Measurements from ENCODE around the gene MICOS13.

MICOS13 gene

DNA sequence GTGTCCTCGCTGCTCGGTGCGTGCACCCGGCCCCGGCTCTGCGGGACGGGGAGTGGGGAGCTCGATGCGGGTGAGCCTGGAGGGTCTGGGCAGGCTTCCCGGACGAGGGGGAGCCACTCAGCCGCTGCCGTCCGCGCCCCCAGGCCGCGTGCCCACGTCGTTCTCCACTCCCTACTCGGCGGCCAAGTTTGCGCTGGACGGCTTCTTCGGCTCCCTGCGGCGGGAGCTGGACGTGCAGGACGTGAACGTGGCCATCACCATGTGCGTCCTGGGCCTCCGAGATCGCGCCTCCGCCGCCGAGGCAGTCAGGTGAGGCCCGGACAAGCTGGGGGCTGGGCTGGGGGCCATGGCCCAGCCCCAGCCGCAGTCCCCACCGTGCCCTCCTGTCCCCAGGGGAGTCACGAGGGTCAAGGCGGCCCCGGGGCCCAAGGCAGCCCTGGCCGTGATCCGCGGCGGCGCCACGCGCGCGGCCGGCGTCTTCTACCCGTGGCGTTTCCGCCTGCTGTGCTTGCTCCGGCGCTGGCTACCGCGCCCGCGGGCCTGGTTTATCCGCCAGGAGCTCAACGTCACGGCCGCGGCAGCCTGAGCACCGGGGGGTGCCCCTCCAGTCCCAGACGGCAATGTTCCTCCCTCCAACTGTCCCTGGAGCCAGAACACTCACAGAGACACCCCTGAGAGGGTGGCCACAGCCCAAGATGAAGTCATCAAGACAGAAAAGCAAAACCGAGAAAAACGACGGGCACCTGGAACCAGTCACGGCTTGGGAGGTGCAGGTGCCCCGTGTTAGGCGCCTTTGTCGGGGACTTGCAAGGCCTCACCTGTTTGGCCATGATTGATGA, 7.3 kb upstream of the MICOS13 start:
- peak overlapping the region; percentile 67 for H3K27ac ChIP-seq
- no peak for TF ChIP-seq ZFX (IDR thresholded peaks at IDR 0.05)
- TF ChIP-seq, protein P1, sequence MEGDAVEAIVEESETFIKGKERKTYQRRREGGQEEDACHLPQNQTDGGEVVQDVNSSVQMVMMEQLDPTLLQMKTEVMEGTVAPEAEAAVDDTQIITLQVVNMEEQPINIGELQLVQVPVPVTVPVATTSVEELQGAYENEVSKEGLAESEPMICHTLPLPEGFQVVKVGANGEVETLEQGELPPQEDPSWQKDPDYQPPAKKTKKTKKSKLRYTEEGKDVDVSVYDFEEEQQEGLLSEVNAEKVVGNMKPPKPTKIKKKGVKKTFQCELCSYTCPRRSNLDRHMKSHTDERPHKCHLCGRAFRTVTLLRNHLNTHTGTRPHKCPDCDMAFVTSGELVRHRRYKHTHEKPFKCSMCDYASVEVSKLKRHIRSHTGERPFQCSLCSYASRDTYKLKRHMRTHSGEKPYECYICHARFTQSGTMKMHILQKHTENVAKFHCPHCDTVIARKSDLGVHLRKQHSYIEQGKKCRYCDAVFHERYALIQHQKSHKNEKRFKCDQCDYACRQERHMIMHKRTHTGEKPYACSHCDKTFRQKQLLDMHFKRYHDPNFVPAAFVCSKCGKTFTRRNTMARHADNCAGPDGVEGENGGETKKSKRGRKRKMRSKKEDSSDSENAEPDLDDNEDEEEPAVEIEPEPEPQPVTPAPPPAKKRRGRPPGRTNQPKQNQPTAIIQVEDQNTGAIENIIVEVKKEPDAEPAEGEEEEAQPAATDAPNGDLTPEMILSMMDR (conservative IDR thresholded peaks at IDR 0.05) = peak; percentile 79

DNA sequence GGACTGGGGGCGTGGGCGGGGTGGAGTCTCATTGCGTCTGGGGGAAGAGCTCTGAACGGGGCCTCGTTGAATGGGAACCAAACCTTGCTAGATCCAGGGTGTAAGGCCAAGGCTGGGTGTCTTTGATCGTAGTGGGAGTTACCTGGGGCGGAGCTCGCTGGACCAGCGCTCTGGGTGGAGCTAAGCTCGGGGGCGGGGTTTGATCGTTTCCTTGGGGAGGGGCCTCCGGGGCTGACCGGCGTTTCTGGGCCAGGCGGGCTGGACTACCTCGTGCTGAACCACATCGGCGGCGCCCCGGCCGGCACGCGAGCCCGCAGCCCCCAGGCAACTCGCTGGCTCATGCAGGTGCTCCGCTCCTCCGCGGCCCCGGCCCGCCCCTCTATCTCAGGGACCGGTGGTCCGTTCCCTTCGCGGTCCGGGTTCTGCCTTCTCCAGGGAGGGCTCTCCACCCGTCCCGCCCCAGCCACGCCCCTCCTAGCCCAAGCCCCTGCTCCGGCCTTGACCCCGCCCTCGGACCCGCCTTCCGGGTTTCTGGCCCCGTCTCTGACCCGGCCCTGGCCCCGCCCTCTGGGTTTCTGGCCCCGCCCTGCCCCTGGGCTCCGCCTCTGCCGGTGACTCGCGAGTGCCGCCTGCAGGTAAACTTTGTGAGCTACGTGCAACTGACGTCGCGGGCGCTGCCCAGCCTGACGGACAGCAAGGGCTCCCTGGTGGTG, 6.5 kb upstream of the MICOS13 start:
- H3K27ac ChIP-seq = peak overlapping the region; percentile 67
- TF ChIP-seq, protein P1 (conservative IDR thresholded peaks at IDR 0.05) = peak; percentile 98
- TF ChIP-seq ZFX (IDR thresholded peaks at IDR 0.05) = no peak

DNA sequence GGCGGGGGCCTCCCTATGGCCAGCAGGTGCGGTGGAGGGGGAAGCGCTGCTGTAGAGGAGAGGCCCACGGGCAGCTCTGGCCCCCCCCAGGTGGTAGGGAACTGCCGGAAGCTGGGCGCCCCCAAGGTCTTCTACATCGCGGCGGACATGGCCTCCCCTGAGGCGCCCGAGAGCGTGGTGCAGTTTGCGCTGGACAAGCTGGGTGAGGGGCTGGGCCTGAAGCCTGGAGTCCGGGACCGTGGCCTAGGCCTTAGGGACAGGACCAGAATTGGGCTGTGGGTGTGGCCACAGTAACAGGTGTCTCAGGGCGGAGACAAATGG, 6.0 kb upstream of the MICOS13 start:
- TF ChIP-seq, protein P1 (conservative IDR thresholded peaks at IDR 0.05) = no peak
- peak; percentile 27; the same call in 1 of the 2 replicates for TF ChIP-seq ZFX (IDR thresholded peaks at IDR 0.05)
- H3K27ac ChIP-seq = peak overlapping the region; percentile 67

DNA sequence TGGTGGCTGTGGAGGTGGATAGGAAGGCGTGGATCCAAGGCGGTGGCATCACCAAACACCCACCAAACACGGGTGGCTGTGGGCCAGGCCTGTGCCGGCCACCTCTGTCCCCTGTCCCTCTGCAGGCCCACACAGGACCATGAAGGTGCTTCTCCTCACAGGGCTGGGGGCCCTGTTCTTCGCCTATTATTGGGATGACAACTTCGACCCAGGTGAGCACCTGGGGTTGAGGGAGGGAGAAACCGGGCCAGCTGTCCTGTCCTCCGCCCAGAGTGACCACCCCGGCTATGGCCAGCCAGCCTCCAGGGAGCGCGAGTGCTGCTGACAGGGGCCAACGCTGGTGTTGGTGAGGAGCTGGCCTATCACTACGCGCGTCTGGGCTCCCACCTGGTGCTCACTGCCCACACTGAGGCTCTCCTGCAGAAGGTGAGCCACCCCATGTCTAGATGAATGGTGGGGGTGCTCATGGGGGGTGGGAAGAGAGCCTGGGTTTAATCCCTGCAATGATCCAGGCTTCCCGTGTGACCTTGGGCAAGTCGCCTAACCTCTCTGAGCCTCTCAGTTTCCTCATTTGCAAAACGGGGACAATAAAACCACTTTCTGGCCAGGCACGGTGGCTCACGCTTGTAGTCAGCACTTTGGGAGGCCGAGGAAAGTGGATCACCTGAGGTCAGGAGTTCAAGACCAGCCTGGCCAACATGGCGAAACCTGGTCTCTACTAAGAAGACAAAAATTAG, 4.5 kb upstream of the MICOS13 start:
- no peak overlapping the region for H3K27ac ChIP-seq
- TF ChIP-seq ZFX (IDR thresholded peaks at IDR 0.05) = no peak
- TF ChIP-seq, protein P1 (conservative IDR thresholded peaks at IDR 0.05) = no peak

DNA sequence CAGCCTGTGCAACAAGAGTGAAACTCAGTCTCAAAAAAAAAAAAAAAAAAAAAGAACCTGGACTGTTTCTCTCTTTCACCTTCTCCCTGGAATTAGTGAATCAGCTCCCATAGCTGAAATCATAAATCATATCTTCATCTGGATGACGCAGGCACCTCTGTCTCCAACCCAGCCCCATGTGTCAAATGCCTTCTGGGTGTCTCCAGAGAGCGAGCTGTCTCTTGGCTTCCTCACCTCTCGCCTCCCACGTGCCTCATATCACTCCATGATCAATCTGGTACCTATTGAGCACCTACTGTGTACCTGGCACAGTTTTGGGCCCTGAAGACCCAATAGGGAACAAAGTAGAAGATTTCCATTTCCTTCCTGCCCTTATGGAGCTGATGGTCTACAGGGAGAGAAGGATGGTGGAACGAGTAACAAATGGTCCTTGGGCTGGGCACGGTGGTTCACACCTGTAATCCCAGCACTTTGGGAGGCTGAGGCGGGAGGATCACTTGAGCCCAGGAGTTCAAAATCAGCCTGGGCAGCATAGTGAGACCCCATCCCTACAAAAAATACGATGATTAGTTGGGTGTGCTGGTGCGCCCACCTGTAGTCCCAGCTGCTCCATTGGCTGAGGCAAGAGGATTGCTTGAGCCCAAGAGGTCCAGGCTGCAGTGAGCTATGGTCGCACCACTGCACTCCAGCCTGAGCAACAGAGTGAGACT, 3.0 kb upstream of the MICOS13 start:
- H3K27ac ChIP-seq = no peak overlapping the region
- TF ChIP-seq ZFX (IDR thresholded peaks at IDR 0.05) = no peak
- TF ChIP-seq, protein P1 (conservative IDR thresholded peaks at IDR 0.05) = no peak

DNA sequence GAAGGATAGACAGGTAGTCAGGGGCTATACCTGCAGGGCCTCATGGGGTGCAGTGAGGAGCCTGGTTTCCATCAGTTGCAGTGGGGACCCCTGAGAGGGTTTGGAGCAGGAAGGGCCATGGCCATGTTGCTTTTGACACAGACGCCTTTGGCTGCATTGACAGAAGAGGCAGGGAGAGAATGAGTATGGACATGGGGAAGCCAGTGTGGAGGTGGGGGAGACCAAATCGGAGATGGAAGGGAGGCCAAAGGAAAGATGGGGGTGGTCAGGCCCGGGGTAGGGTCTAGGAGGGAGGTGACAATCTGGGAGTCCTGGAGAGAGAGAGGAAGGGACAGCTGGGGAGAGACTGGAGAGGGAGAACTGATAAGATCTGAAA, 1.8 kb upstream of the MICOS13 start:
- TF ChIP-seq, protein P1 (conservative IDR thresholded peaks at IDR 0.05) = no peak
- no peak for TF ChIP-seq ZFX (IDR thresholded peaks at IDR 0.05)
- no peak overlapping the region for H3K27ac ChIP-seq
